ENCODE measurements around the gene CGNL1. TPM values are rescaled to one million over a fixed set of nuclear protein-coding genes. Genes with fewer than 3 reads are reported as not detected.

CGNL1 gene
- total RNA-seq, 2 donors from 2014 or later = 3.9 to 4.7 TPM

- Histone ChIP-seq H3K27ac (no peak overlapping the region), H3K4me1 (no peaks in the 10 kb centered on the region), H3K9ac (ENCODE audit: low read depth in 2 of 2, low read length in 2 of 2) (no peak overlapping the region), H3K9me3 (no peaks in the 10 kb centered on the region), H3K36me3 (no peaks in the 10 kb centered on the region), H3K4me3 (no peak overlapping the region), H3K27me3 (no peaks in the 10 kb centered on the region)
- TF ChIP-seq CTCF (IDR thresholded peaks at IDR 0.05) = no peak
- DNase-seq = no peak
- intact Hi-C loops (cut with DNase I) = no loop called here
Measured at GRCh38 chr15:57458356-57458781, 82.1 kb downstream of the CGNL1 start.

- DNase-seq = no peak
- Histone ChIP-seq H3K9ac (ENCODE audit: low read depth in 2 of 2, low read length in 2 of 2) (no peak overlapping the region), H3K27me3 (no peaks in the 10 kb centered on the region), H3K27ac (no peak overlapping the region), H3K4me3 (no peak overlapping the region), H3K4me1 (no peaks in the 10 kb centered on the region), H3K9me3 (no peaks in the 10 kb centered on the region), H3K36me3 (no peaks in the 10 kb centered on the region)
- intact Hi-C loops (cut with DNase I) = loop anchor here (5.0 kb wide), 1 partner anchor 118 kb away; no protein-coding TSS in a partner anchor
- TF ChIP-seq CTCF (IDR thresholded peaks at IDR 0.05) = no peak
Measured at GRCh38 chr15:57460208-57460816, 84.0 kb downstream of the CGNL1 start.

GRCh38 chr15:57461541-57461940 lies 85.2 kb downstream of the CGNL1 start:
- Histone ChIP-seq H3K4me1 (no peaks in the 10 kb centered on the region), H3K27me3 (no peaks in the 10 kb centered on the region), H3K9ac (ENCODE audit: low read depth in 2 of 2, low read length in 2 of 2) (peak overlapping the region in 1 of 2 donors; percentile 18), H3K36me3 (no peaks in the 10 kb centered on the region), H3K27ac (no peak overlapping the region), H3K4me3 (no peak overlapping the region), H3K9me3 (no peaks in the 10 kb centered on the region)
- intact Hi-C loops (cut with DNase I) = loop anchor here (5.0 kb wide), 1 partner anchor 119 kb away; no protein-coding TSS in a partner anchor
- no peak for DNase-seq
- no peak for TF ChIP-seq CTCF (IDR thresholded peaks at IDR 0.05)

- Histone ChIP-seq H3K9ac (ENCODE audit: low read depth in 2 of 2, low read length in 2 of 2) (no peak overlapping the region), H3K27ac (no peak overlapping the region), H3K4me3 (no peak overlapping the region), H3K36me3 (no peaks in the 10 kb centered on the region), H3K27me3 (no peaks in the 10 kb centered on the region), H3K9me3 (no peaks in the 10 kb centered on the region), H3K4me1 (no peaks in the 10 kb centered on the region)
- no peak for TF ChIP-seq CTCF (IDR thresholded peaks at IDR 0.05)
- intact Hi-C loops (cut with DNase I) = loop anchor here (5.0 kb wide), 1 partner anchor 120 kb away; no protein-coding TSS in a partner anchor
- no peak for DNase-seq
Measured at GRCh38 chr15:57462381-57462780, 86.1 kb downstream of the CGNL1 start.

- no peak overlapping the region for H3K27ac ChIP-seq
- no peak for TF ChIP-seq CTCF (IDR thresholded peaks at IDR 0.05)
- intact Hi-C loops (cut with DNase I) = loop anchor here (5.0 kb wide), 1 partner anchor 121 kb away; no protein-coding TSS in a partner anchor
- no peaks in the 10 kb centered on the region for H3K9me3 ChIP-seq
- H3K4me1 ChIP-seq = no peaks in the 10 kb centered on the region
- no peak for DNase-seq
- no peaks in the 10 kb centered on the region for H3K27me3 ChIP-seq
- no peak overlapping the region for H3K9ac ChIP-seq (ENCODE audit: low read depth in 2 of 2, low read length in 2 of 2)
- no peak overlapping the region for H3K4me3 ChIP-seq
- no peaks in the 10 kb centered on the region for H3K36me3 ChIP-seq
Measured at GRCh38 chr15:57463360-57463759, 87.1 kb downstream of the CGNL1 start.

Data from colonic mucosa (tissue), 4 donors.